Epithelial cell of proximal tubule (primary cell): ENCODE measurements around the gene CAMSAP3. TPM values are rescaled to one million over a fixed set of nuclear protein-coding genes. Genes with fewer than 3 reads are reported as not detected.

ENCODE experiments used
- DNase-seq: peaks from one replicate; pipeline ENCODE4 v3.0.0-alpha.2; 2011; ENCODE audit warnings: low read depth
- H3K4me3 ChIP-seq: 2 replicates; pipeline ENCODE4 v1.5.1; 2011; ENCODE audit warnings: low read depth, mild to moderate bottlenecking, low read length
- total RNA-seq: library from RNA; depleted of rRNA; stranded (reverse); fragments of >200 nt; gene quantifications from 2 replicates; pipeline ENCODE4 v1.2.3, GENCODE V29; 2015
- TF ChIP-seq, protein P1 (sequence below): conservative IDR thresholded peaks from 2 replicates; pipeline ENCODE4 v1.5.1; 2012; ENCODE audit warnings: low read depth, mild to moderate bottlenecking, low read length

CAMSAP3 gene
- total RNA-seq, 1 donor from 2014 or later = 12.4 TPM

DNA sequence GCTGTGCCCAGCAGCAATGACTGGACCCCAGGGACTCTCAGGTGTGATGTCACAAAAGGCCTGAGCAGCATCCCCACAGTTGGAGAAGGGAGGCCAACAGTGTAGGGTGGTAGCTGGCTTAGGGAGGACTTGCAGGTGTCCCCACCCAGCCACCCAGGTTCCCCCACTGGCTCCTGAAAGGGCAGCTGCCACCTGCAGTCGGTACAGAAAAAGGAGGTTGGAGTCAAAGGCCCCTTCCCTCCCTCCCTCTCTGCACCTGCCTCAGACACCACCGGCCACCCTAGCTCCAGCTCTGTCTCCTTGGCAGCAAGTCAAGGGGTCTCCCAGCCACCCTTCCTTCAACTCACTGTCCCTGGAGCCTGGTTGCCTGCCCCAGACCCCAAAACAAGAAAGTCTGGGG is 38.0 kb downstream of the CAMSAP3 start, which contains the start of gene PCP2:
Gene PCP2 (minus strand): TSS at position 22 of the 400 bp plus-strand sequence. CDS start 262 bp downstream, outside the sequence.
- DNase-seq = no peak
- TF ChIP-seq, protein P1, sequence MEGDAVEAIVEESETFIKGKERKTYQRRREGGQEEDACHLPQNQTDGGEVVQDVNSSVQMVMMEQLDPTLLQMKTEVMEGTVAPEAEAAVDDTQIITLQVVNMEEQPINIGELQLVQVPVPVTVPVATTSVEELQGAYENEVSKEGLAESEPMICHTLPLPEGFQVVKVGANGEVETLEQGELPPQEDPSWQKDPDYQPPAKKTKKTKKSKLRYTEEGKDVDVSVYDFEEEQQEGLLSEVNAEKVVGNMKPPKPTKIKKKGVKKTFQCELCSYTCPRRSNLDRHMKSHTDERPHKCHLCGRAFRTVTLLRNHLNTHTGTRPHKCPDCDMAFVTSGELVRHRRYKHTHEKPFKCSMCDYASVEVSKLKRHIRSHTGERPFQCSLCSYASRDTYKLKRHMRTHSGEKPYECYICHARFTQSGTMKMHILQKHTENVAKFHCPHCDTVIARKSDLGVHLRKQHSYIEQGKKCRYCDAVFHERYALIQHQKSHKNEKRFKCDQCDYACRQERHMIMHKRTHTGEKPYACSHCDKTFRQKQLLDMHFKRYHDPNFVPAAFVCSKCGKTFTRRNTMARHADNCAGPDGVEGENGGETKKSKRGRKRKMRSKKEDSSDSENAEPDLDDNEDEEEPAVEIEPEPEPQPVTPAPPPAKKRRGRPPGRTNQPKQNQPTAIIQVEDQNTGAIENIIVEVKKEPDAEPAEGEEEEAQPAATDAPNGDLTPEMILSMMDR = no peak
- no peak within 1 kb of the TSS for H3K4me3 ChIP-seq

DNA sequence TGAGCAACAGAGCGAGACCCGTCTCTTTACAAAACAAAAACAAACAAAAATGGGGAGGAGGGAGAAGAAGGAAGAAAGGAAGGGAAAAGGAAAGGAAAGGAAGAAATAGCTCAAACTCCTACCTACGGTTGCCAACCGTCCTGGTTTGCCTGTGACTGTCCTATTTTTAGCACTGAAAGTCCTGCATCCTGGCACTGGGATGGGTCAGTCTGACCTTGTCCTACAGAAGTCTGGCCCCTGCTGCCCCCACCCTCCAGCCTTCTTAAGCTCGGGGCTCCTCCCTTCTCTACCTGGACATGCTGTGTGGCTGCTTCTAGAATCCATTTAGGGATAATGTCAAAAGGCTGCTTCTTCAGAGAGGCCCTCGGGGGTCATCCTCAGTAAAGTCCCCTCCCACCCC is 40.0 kb downstream of the CAMSAP3 start:
- no peak overlapping the region for H3K4me3 ChIP-seq
- TF ChIP-seq, protein P1 = no peak
- no peak for DNase-seq

DNA sequence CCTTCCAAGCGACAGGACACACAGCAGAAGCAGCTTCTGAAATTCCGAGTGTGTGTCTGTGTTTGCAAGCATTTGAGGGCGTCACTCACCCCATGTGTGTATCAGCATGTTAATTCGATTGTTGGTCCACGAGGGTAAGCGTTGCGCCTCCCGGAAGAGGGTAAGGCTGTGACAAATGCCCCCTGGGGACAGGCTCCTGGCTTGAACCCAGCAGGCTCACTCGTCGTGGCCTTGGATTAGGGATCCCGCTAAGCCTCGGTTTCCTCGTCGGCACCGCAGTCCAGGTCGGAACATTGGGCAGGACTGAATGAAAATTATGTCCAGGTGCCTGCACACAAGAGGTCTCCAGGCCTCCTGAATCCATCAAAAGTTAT is 40.6 kb downstream of the CAMSAP3 start:
- DNase-seq = no peak
- TF ChIP-seq, protein P1 = no peak
- peak overlapping the region; percentile 96 for H3K4me3 ChIP-seq

- H3K4me3 ChIP-seq = peak within 1 kb of the TSS; percentile 96
- TF ChIP-seq, protein P1 = no peak
- no peak for DNase-seq
Measured at GRCh38 chr19:7636691-7637373, 41.2 kb downstream of the CAMSAP3 start, which contains the start of gene STXBP2. Gene STXBP2 (plus strand): TSS chr19:7637110. CDS start chr19:7637150, 40 bp downstream.

GRCh38 chr19:7637374-7638256 is 42.0 kb downstream of the CAMSAP3 start:
- DNase-seq = no peak
- TF ChIP-seq, protein P1 = no peak
- peak overlapping the region; percentile 96 for H3K4me3 ChIP-seq

- no peak overlapping the region for H3K4me3 ChIP-seq
- TF ChIP-seq, protein P1 = no peak
- no peak for DNase-seq
Measured at GRCh38 chr19:7638802-7639465, 43.3 kb downstream of the CAMSAP3 start.
